GM18507 (cell line): ENCODE results near the gene ONECUT3.
"Not testable (repeated sequence)": the region's sequence is repeated elsewhere in the genome, so short reads cannot be mapped to it uniquely, and the experiment has no call there.

Experiments used
- DNase-seq: peaks from one replicate; pipeline ENCODE4 v3.0.0; 2011; ENCODE audit warnings: low read depth; ENCODE audit not compliant: insufficient read length; ENCODE audit errors: extremely low spot score
- FAIRE-seq: peaks from 2 replicates; lab custom pipeline; 2011; peaks lifted over from hg19 to GRCh38; lab: Jason Lieb, UNC

Gene ONECUT3

DNA sequence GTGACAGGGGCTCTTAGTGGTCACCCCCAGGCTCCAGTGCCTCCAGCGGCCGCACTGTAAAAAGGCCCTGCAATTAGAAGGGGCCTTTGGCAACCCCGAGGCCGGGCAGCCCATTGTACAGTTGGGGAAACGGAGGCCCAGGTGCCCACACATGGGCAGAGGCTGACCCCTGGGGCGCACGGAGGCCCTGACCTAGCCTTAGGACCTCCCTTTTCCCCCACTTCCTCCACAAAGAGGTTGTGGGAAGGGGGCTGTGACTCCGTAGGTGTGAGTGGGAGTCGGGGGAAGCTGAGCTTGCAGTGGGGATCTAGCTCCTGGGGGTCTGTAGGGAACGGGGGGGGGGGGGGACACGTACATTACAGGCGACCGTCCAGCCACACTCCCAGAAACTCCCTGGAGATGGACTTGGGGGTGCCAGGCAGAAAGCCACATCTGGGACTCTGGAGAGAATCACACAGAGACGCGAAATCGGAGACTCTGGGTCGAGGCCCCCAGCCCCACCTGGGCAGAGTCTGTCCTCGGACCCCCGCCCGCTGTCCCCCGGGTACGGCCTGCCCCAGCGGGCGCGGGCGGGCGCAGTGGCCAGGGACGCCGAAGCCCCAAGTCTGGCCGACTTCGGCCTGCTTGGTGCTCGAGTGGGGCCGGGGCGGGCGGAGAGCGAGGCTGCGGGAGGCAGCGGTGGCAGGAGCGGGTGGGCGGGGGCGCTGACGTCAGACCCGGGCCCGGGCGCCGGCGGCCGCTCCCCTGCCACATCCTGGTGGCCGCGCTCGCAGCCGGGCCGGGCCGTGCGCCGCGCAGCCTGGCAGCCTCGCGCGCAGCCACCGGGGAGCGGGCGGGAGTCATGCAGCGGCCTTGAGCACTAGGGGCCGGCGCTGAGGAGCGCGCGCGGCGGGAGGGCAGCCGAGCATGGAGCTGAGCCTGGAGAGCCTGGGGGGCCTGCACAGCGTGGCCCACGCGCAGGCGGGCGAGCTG lies at the start of gene ONECUT3:
Gene ONECUT3 (plus strand): TSS at position 750 of the 972 bp plus-strand sequence. CDS start 157 bp downstream, at position 907.
- FAIRE-seq = no peak
- no peak for DNase-seq

DNA sequence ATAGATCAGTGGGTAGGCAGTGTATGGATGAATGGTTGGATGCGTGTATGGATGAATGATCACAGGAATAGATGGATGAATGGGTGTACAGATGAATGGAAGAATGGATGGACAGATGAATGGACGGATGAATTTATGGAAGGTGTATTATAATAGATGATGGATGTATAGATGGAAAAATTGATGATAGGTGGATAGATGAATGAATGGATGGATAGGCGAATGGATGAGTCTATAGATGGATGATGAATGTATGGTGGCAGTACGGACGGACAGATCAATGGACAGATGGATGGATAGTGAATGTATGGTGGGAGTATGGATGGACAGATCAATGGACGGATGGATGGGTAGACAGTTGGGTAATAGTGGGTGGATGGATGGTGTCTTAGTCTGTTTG lies 49.0 kb upstream of the ONECUT3 start:
- DNase-seq (no peak), FAIRE-seq (no peak)

DNA sequence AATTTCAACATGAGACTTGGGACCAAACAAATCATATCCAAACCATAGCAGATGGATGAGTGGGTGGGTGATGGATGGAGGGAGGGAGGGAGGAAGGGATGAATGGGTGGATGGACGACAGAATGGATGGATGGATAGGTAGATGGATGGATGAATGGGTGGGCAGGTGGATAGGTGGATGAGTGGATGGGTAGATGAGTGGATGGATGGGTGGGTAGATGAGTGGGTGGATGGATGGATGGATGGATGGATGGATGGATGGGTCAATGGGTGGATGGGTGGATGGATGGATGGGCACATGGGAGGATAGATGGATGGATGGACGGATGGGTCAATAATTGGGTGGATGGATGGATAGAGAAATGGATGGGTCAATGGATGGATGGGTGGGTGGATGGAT lies 47.9 kb upstream of the ONECUT3 start:
- no peak for DNase-seq
- FAIRE-seq = no peak

DNA sequence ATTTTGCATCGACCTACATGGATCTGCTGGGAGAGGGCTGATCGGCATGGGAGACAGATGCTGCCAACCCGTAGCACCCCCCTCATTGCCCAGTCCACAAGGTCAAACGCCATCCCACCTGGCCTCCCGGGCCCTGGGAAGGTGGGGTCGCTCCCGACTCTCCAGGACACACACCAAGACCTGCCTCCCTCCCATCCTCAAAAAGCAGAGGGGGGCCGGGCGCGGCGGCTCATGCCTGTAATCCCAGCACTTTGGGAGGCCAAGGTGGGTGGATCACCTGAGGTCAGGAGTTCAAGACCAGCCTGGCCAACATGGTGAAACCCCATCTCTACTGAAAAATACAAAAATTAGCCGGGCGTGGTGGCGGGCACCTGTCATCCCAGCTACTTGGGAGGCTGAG lies 46.7 kb upstream of the ONECUT3 start:
- not testable (repeated sequence) for DNase-seq, FAIRE-seq

DNA sequence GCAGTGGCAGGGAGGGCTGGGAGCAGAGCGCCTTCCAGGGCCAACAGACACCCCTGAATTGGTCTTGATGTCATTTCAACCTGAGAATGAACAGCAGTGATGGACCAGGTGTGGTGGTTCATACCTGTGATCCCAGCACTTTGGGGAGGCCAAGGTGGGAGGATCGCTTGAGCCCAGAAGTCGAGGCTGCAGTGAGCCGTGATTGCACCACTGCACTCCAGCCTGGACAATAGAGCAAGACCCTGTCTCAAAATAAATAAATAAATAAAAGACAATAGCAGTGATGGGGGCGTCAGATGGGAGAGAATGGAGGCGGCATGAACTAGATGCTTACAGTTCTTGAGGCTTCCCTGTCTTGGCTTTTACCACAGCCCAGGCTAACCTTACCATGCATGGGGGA lies 46.1 kb upstream of the ONECUT3 start:
- FAIRE-seq = no peak
- DNase-seq = no peak

DNA sequence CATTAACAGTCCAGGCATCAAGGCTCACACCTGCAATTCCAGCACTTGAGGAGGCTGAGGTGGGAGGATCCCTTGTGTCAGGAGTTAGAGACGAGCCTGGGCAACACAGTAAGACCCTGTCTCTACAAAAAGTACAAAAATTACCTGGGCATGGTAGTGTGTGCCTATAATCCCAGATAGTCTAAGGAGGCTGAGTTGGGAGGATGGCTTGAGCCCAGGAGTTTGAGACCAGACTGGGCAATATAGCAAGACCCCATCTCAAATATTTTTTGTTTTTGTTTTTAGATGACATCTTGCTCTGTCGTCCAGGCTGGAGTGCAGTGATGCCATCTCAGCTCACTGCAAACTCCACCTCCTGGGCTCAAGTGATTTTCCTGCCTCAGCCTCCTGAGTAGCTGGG lies 40.1 kb upstream of the ONECUT3 start:
- DNase-seq (no peak), FAIRE-seq (no peak)

DNA sequence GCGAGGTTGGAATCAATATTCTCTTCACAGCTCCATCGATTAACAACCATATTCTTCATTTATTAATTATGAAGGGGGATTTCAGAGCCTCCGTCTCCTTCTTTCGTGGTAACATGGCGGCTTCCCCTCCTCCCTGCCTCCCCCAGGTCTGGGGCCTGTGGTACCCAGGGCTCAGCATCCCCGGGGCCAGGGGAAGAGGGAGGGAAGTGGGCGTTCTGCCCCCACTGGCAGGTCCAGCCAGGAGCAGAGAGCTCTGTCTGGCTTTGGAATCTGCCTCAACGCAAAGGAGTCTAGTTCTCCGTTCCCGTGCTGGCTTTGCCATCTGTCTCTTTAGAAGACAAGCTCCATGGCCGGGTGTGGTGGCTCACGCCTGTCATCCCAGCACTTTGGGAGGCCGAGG lies 37.8 kb upstream of the ONECUT3 start:
- FAIRE-seq (no peak), DNase-seq (no peak)

DNA sequence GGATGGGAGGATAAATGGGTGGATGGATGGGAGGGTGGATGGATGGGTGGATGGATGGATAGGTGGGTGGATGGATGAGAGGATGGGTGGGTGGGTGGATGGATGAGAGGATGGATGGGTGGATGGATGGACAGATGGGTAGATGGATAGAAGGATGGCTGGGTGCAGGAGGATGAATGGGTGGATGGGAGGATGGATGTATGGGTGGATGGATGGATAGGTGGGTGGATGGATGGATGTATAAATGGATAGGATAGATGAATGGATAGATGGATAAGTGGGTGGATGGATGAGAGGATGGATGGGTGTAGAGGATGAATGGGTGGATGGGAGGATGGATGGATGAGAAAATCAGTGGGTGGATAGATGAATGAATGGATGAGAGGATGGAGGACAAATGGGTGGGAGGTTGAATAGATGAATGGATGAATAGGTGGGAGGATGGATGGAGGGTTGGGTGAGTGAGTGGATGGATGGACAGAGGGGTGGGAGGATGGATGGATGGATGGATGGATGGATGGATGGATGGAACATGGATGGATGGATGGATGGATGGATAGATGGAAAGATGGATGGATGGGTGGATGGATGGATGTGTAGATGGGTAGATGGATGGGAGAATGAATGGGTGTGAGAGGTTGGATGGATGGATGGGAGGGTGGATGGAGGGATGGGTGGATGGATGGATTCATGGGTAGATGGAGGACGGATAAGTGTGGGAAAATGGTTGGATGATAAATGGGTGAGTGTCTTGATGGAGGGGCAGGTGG lies 35.9 kb upstream of the ONECUT3 start:
- FAIRE-seq (no peak), DNase-seq (no peak)

DNA sequence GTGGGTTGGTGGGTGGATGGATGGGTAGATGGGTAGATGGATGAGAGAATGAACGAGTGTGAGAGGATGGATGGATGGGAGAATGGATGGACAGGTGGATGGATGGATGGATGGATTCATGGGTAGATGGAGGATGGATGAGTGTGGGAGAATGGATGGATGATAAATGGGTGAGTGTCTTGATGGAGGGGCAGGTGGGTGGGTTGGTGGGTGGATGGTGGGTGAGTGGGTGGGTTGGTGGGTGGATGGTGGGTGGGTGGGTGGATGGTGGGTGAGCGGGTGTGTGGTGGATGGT lies 35.4 kb upstream of the ONECUT3 start:
- no peak for FAIRE-seq

DNA sequence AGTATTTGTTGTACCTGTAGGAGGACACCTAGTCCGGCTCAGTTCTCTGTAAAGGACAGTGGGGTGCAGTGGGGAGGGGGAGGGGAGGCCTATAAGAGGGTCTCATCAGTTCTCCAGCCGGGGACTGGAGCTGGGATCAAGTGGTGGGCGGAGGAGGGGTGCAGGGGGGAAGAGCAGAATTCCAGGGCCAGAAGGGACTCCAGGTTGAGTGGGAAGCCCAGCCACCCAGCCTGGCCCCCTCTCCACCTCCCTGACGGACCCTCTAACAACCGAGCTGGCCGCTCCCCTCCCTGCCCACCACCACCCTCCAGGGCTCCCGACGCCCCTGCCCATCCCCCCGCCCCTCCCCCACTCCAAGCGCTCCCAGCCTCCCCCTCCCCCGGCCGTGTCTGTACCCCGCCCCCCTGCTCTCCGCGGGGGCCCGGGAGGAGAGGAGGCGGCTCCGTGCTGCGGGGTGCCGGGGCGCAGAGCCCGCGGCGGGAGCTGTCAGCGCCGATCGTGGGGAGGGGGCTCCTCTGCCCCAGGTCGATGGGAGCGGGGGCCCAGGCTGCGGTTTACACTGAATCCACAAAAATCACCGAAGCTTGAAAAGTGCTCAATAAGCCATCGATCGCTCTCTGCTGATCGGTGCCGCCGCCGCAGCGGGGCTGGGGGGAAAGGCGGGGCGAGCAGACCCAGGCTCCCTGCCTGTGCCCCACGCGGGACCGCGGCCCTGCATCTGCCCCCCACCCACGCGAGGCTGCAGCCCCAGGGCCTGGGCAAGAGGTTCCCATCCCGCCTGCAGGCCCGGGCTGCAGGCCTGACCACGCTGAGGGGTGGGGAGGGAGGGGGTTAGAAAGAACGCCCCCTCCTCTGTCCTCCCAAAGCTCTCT lies 34.6 kb upstream of the ONECUT3 start:
- no peak for DNase-seq

More for the DNA sequence above, 35.4 kb upstream of the ONECUT3 start:
- no peak for DNase-seq

DNA sequence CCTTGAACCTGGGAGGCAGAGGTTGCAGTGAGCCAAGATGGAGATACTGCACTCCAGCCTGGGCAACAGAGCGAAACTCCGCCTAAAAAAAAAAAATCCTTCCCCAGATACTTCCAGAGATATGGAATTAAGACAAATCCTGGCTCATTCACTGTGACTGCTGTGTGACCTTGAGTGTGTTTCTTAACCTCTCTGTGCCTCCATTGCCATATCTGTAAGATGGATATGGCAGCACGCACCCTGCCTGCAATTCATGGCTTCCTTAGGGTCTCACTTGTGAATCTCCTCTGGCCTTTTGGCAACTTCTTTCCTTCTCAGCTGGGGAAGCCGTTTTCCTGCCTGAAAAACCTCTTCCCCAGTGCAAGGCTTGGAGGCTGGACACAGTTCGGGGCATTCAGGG lies 33.8 kb upstream of the ONECUT3 start:
- FAIRE-seq (no peak), DNase-seq (no peak)

More for the DNA sequence above, 34.6 kb upstream of the ONECUT3 start:
- no peak for FAIRE-seq

DNA sequence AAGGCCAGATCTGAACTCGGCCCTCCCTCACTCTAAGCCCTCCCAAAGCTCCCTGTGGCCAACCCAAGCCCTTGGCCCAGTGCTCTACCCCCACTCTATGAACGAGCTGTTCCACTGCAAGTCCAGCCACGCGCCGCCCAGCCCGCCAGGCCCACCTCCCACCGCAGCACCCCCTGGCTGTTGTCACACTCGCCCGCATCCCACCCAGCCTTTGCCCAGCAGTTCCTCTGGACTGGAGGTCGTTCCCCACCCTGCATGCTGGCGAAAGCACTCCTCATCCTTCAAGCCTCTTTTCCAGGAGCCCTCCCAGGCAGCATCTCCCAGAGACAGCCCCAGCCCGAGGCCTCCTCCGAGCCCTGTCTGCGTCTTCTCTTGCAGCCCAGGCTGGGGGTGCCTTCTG lies 33.1 kb upstream of the ONECUT3 start:
- DNase-seq (no peak), FAIRE-seq (no peak)

DNA sequence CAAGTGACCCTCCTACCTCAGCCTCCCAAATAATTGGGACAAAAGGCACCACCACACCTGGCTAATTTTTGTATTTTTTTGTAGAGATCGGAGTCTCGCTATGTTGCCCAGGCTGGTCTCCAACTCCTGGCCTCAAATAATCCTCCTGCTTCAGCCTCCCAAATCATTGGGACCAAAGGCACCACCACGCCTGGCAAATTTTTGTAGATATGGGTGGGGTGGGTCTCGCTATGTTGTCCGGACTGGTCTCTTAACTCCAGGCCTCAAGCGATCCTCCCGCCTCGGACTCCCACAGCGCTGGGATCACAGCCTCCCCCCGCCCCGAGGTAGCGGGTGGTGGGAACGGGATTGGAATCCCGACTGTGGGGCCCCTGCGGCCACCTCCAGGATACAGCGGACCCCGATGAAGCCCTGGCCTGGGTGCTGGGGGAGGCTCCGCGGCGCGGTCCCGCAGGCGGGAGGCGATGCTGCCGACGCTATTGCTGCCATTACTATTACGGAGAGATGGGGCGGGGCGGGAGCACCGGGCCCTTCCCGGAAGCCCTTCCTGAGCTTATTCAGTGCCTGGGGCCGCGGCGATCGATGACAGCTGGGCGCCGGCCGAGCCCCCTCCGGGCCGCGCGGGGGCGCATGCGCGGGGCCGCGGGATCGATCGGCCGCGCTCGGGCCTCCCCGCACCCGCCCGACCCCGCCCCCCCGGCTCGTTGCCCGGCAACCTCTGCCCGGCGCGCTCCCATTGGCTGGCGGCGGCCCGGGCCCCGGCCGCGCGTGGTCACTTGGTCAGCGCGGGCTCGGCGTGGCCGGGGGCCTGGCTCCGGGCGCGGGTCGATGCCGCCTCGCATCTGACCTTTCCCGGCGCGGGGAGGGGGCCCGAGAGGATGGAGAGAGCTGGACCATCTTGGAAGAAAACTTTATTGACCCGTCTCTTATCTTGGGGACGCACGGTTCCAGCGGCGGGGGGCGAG lies 27.9 kb upstream of the ONECUT3 start:
- DNase-seq (peak; percentile 54), FAIRE-seq (no peak)

DNA sequence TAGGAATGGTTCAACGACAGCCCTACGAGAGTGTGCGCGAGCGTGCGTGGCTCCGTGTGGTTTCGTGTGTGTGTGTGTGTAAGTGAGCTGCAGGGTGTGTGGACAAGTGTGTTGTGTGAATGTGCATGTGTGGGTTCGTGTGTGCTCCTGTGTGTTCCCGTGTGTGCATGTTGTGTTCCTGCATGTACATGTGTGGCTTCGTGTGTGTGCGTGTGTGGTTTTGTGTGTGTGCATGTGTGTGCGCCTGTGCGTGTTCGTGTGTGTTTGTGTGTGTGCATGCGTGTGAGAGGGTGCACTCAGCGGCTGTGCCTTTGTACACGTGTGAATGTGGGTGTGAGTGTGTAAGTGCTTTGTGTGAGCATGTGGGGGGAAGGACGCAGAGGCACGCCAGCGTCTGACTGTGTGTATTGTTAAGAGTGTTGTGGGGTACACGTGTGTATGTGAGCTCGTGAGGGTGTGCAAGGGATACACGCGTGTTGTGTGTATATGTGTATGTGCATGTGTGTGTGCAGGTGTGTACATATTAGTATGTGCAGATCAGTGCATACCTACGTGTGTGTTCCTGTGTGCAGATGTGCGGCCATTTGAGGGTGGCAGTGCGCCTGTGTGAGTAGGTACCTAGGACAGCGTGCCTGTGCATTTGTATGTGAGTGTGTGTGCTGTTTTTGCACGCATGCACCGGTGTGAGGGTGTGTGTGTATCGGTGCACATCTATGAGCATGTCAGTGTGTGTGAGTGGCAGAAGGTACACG lies 24.3 kb upstream of the ONECUT3 start:
- FAIRE-seq (no peak), DNase-seq (no peak)

DNA sequence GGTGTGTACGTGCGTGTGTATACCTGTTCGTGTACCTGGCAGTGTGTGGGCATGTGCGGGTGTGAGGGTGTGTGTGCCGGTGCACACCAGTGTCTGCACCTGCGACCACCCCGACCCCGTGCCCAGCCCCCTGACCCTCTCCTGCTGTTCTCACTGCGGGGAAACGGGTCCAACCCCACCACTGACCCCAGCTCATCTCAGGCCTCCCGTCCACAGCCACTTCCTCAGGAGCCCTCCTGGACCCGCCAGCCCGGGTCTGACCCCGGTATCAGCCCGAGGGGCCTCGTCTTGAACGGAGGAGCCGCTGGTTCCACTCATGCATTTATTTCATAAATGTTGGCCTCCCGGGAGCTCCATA lies 23.8 kb upstream of the ONECUT3 start:
- DNase-seq = no peak
- no peak for FAIRE-seq

DNA sequence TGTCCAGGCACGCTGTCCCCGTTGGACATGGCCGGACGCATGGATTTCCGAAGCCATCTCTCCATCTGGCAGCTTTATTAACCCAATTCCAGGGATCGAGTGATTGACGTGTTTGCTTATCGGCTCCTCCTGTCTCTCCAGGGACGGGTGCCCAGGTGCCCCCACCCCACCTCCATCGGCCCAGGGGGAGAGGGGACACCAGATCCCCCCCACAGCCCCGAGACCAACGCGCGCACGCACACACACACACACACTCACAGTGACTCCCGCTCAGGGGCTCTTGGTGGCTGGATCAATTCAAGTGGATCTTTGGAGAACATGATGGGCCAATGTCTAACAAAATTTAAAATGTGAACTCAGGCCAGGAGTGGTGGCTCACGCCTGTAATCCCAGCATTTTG lies 23.1 kb upstream of the ONECUT3 start:
- no peak for FAIRE-seq
- no peak for DNase-seq

DNA sequence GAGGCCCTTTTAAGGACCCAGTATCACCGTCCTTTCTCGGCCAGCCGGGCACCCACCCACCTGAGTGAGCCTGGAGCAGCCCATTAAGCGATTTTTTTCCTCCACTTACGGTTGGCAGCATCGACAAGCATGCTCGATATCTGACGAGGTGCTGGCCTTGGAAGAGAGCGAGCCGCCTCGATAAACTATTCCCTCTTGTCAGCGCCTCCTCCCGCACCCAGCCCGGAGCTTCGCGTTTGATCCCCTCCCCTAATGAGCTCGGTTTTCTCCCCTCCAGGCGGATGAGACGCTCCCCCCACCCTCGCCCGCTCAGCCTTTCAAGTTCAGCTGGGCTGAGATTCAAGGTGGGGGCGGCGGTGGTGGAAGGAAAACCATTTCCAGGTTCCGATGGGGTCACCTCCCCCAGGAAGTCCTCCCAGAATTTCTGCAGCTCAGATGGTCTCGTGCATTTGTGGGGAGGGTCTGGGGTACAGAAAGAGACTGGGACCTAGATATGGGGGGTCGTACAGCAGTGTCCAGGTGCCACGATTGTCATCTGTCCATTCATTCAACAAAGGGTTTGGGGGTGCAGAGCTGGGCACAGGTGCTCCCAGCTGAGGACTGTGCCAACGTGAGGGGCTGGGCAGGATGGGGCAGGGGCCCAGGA lies 18.9 kb upstream of the ONECUT3 start:
- DNase-seq (no peak), FAIRE-seq (no peak)

DNA sequence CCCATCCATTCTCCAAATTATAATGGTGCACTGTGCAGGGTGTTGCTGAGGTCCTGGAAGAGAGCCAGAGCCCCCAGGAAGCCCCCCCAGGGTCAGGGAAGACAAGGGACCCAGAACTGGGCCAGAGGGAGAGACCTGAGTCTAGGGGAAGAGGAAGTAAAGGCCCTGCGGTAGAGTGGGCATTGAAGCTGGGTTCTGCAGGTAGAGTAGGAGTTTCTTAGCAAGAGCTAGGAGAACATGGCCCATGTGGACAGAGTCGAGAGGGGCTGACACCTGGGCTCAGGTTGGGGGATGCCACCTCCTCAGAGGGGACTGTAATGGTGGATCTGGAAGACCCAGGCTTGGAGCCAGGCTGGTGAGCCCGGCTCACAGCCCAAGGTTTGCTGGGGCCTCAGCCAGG lies 17.0 kb upstream of the ONECUT3 start:
- no peak for DNase-seq
- no peak for FAIRE-seq
